HepG2 (cell line): Measurements from ENCODE around the gene TXNDC12. TPM values are rescaled to one million over a fixed set of nuclear protein-coding genes. Genes with fewer than 3 reads are reported as not detected.
A peak's percentile ranks its signal among the peaks of the same experiment; 100 is the strongest.

Experiments used
- DRAP1 ChIP-seq: IDR thresholded peaks from 2 replicates; pipeline ENCODE4 v1.6.1; 2016; ENCODE audit warnings: missing genetic modification reagents, missing compliant biosample characterization
- GRHL1 ChIP-seq: sonication (generic); formaldehyde crosslinking; conservative IDR thresholded peaks from 2 replicates; pipeline ENCODE4 v1.8.0; 2022; ENCODE audit warnings: missing genetic modification reagents
- HNF4A ChIP-seq: sonication (generic); formaldehyde crosslinking; IDR thresholded peaks from 2 replicates; pipeline ENCODE4 v1.4.0; 2020; ENCODE audit warnings: missing genetic modification reagents
- MTF2 ChIP-seq: sonication (generic); formaldehyde crosslinking; IDR thresholded peaks from 2 replicates; pipeline ENCODE4 v1.5.0; 2020; ENCODE audit warnings: missing genetic modification reagents, borderline replicate concordance
- SIN3B ChIP-seq: fragments of 150-350 bp; IDR thresholded peaks from 2 replicates; pipeline ENCODE4 v1.6.1; 2014; ENCODE audit warnings: low read length
- SIX4 ChIP-seq: sonication (generic); formaldehyde crosslinking; IDR thresholded peaks from 2 replicates; pipeline ENCODE4 v1.4.0; 2020; ENCODE audit warnings: missing genetic modification reagents
- SMC3 ChIP-seq: IDR thresholded peaks from 2 replicates; pipeline ENCODE4 v1.6.1; 2011; ENCODE audit warnings: low read length, improper control_type of control experiment
- TAF1 ChIP-seq: sonication (generic); formaldehyde crosslinking; IDR thresholded peaks from 2 replicates; pipeline ENCODE4 v1.4.0; 2020; ENCODE audit warnings: missing genetic modification reagents
- ZBTB43 ChIP-seq: sonication (generic); formaldehyde crosslinking; conservative IDR thresholded peaks from 2 replicates; pipeline ENCODE4 v1.4.0; 2020; ENCODE audit warnings: missing genetic modification reagents
- ZNF354B ChIP-seq: sonication (generic); formaldehyde crosslinking; IDR thresholded peaks from 2 replicates; pipeline ENCODE4 v1.8.0; 2022; ENCODE audit warnings: mild to moderate bottlenecking, missing genetic modification reagents
- ZNF800 ChIP-seq: sonication (generic); formaldehyde crosslinking; IDR thresholded peaks from 2 replicates; pipeline ENCODE4 v1.4.0; 2020; ENCODE audit warnings: missing genetic modification reagents
- ZNF816 ChIP-seq: sonication (generic); formaldehyde crosslinking; IDR thresholded peaks from 2 replicates; pipeline ENCODE4 v1.8.0; 2022; ENCODE audit warnings: missing genetic modification reagents, mild to moderate bottlenecking, borderline replicate concordance
- polyA plus RNA-seq, 8 experiments: library from polyadenylated mRNA; depleted of rRNA in 3 of 8; stranded (reverse) in 7 of 8; unstranded in 1 of 8; fragments of >200 nt; fragmentation: Illumina TruSeq in 4 of 8; extraction: Trizol in 4 of 8; gene quantifications; 2 replicates each; pipeline versions ENCODE4 v1.2.1 to v1.2.3, GENCODE V29; 2011 to 2016; ENCODE audit warnings: low read depth in 4 of 8, missing spikeins in 1 of 8, mixed read lengths in 1 of 8; ENCODE audit not compliant: insufficient read depth in 1 of 8
- total RNA-seq, 5 experiments: library from RNA; depleted of rRNA; stranded (reverse); fragments of >200 nt; fragmentation: Illumina TruSeq; extraction: Trizol; gene quantifications; 2 replicates each; pipeline ENCODE4 v1.2.3, GENCODE V29; 2016; ENCODE audit warnings: low read depth in 1 of 5
- TF ChIP-seq, protein P1 (sequence below): sonication (generic); formaldehyde crosslinking; IDR thresholded peaks from 2 replicates; pipeline ENCODE4 v1.4.0; 2020; ENCODE audit warnings: mild to moderate bottlenecking, low read depth, missing genetic modification reagents
- TF ChIP-seq, protein P2 (sequence below): sonication (generic); formaldehyde crosslinking; IDR thresholded peaks from 2 replicates; pipeline ENCODE4 v1.5.1; 2020; ENCODE audit warnings: mild to moderate bottlenecking, missing genetic modification reagents
- TF ChIP-seq, protein P3 (sequence below): sonication (generic); formaldehyde crosslinking; IDR thresholded peaks from 2 replicates; pipeline ENCODE4 v1.5.1; 2020; ENCODE audit warnings: missing genetic modification reagents, mild to moderate bottlenecking, borderline replicate concordance
- TF ChIP-seq, protein P4 (sequence below): sonication (generic); formaldehyde crosslinking; IDR thresholded peaks from 2 replicates; pipeline ENCODE4 v1.4.0; 2020; ENCODE audit warnings: low read depth, mild to moderate bottlenecking, missing genetic modification reagents

The TXNDC12 gene
- total and polyA plus RNA-seq, 2 of the 13 experiments (the other 11 are each of a cell fraction or from before 2014, with no cell fraction given): 65.6 to 67.2 TPM

GRCh38 chr1:52056163-52056936, 1.4 kb upstream of the TXNDC12 start, which contains the start of gene BTF3L4 (continued):
- TF ChIP-seq MTF2: no peak
- TF ChIP-seq GRHL1 (CRISPR knock-in tag): no peak
- TF ChIP-seq ZNF800 (CRISPR knock-in tag): no peak
- TF ChIP-seq TAF1 (CRISPR knock-in tag): peak; percentile 87
- TF ChIP-seq, protein P1, sequence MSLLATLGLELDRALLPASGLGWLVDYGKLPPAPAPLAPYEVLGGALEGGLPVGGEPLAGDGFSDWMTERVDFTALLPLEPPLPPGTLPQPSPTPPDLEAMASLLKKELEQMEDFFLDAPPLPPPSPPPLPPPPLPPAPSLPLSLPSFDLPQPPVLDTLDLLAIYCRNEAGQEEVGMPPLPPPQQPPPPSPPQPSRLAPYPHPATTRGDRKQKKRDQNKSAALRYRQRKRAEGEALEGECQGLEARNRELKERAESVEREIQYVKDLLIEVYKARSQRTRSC: no peak
- TF ChIP-seq SIN3B: no peak
- no peak for TF ChIP-seq ZNF354B (CRISPR knock-in tag)
- TF ChIP-seq SIX4 (CRISPR knock-in tag): no peak
- no peak for TF ChIP-seq SMC3
- TF ChIP-seq HNF4A (CRISPR knock-in tag): peak; percentile 50; the same call in 1 of the 2 replicates
- TF ChIP-seq, protein P2, sequence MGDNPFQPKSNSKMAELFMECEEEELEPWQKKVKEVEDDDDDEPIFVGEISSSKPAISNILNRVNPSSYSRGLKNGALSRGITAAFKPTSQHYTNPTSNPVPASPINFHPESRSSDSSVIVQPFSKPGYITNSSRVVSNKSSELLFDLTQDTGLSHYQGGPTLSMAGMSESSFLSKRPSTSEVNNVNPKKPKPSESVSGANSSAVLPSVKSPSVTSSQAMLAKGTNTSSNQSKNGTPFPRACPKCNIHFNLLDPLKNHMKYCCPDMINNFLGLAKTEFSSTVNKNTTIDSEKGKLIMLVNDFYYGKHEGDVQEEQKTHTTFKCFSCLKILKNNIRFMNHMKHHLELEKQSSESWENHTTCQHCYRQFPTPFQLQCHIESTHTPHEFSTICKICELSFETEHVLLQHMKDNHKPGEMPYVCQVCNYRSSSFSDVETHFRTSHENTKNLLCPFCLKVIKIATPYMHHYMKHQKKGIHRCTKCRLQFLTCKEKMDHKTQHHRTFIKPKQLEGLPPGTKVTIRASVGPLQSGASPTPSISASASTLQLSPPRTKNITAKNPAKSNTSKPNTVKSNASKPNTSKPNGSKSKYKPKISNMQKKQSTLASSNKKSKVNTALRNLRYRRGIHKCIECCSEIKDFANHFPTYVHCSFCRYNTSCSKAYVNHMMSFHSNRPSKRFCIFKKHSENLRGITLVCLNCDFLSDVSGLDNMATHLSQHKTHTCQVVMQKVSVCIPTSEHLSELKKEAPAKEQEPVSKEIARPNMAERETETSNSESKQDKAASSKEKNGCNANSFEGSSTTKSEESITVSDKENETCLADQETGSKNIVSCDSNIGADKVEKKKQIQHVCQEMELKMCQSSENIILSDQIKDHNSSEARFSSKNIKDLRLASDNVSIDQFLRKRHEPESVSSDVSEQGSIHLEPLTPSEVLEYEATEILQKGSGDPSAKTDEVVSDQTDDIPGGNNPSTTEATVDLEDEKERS (CRISPR knock-in tag): 0 out of 2 replicates have a peak, but pooled peaks have one; percentile 57
- TF ChIP-seq DRAP1 (CRISPR knock-in tag): peak; percentile 90
- TF ChIP-seq, protein P3, sequence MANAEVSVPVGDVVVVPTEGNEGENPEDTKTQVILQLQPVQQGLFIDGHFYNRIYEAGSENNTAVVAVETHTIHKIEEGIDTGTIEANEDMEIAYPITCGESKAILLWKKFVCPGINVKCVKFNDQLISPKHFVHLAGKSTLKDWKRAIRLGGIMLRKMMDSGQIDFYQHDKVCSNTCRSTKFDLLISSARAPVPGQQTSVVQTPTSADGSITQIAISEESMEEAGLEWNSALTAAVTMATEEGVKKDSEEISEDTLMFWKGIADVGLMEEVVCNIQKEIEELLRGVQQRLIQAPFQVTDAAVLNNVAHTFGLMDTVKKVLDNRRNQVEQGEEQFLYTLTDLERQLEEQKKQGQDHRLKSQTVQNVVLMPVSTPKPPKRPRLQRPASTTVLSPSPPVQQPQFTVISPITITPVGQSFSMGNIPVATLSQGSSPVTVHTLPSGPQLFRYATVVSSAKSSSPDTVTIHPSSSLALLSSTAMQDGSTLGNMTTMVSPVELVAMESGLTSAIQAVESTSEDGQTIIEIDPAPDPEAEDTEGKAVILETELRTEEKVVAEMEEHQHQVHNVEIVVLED (CRISPR knock-in tag): peak; percentile 59; the same call in 1 of the 2 replicates
- TF ChIP-seq, protein P4, sequence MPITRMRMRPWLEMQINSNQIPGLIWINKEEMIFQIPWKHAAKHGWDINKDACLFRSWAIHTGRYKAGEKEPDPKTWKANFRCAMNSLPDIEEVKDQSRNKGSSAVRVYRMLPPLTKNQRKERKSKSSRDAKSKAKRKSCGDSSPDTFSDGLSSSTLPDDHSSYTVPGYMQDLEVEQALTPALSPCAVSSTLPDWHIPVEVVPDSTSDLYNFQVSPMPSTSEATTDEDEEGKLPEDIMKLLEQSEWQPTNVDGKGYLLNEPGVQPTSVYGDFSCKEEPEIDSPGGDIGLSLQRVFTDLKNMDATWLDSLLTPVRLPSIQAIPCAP (CRISPR knock-in tag): no peak
- peak; percentile 61; the same call in 1 of the 2 replicates for TF ChIP-seq ZBTB43
- no peak for TF ChIP-seq ZNF816 (CRISPR knock-in tag)
